Measurements from ENCODE around the gene ABHD18.
"Not testable (repeated sequence)": the region's sequence is repeated elsewhere in the genome, so short reads cannot be mapped to it uniquely, and the experiment has no call there.

Gene ABHD18

GRCh38 chr4:128061566-128062536, 96.6 kb downstream of the ABHD18 start:
- DNase-seq (ENCODE audit: low read depth): peak; percentile 79
- TF ChIP-seq, protein P1, sequence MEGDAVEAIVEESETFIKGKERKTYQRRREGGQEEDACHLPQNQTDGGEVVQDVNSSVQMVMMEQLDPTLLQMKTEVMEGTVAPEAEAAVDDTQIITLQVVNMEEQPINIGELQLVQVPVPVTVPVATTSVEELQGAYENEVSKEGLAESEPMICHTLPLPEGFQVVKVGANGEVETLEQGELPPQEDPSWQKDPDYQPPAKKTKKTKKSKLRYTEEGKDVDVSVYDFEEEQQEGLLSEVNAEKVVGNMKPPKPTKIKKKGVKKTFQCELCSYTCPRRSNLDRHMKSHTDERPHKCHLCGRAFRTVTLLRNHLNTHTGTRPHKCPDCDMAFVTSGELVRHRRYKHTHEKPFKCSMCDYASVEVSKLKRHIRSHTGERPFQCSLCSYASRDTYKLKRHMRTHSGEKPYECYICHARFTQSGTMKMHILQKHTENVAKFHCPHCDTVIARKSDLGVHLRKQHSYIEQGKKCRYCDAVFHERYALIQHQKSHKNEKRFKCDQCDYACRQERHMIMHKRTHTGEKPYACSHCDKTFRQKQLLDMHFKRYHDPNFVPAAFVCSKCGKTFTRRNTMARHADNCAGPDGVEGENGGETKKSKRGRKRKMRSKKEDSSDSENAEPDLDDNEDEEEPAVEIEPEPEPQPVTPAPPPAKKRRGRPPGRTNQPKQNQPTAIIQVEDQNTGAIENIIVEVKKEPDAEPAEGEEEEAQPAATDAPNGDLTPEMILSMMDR (IDR thresholded peaks at IDR 0.05; ENCODE audit: insufficient read depth, low read depth, low read length, missing control alignments): no peak
- H3K4me3 ChIP-seq (ENCODE audit: low read length): peak overlapping the region; percentile 81

DNA sequence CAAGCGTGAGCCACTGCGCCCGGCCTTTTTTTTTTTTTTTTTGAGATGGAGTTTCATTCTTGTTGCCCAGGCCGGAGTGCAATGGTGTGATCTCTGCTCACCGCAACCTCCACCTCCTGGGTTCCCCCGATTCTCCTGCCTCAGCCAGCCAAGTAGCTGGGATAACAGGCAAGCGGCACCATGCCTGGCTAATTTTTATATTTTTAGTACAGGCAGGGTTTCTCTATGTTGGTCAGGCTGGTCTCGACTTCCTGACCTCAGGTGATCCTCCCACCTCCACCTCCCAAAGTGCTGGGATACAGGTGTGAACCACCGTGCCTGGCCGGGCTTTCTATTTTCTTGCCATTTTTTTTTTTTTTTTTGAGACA, 101.2 kb downstream of the ABHD18 start:
- DNase-seq (ENCODE audit: low read depth); H3K4me3 ChIP-seq (ENCODE audit: low read length): not testable (repeated sequence)

- TF ChIP-seq, protein P1 (IDR thresholded peaks at IDR 0.05; ENCODE audit: insufficient read depth, low read depth, low read length, missing control alignments): peak; percentile 45
- H3K4me3 ChIP-seq (ENCODE audit: low read length): no peak overlapping the region
- peak; percentile 50 for DNase-seq (ENCODE audit: low read depth)
Measured at GRCh38 chr4:128068918-128069317, 103.7 kb downstream of the ABHD18 start.

- TF ChIP-seq, protein P1 (IDR thresholded peaks at IDR 0.05; ENCODE audit: insufficient read depth, low read depth, low read length, missing control alignments): no peak
- H3K4me3 ChIP-seq (ENCODE audit: low read length): no peak overlapping the region
- no peak for DNase-seq (ENCODE audit: low read depth)
Measured at GRCh38 chr4:128076464-128076863, 111.3 kb downstream of the ABHD18 start.
